GM12878 (cell line): ENCODE results near the gene ITPRIPL2. TPM values are rescaled to one million over a fixed set of nuclear protein-coding genes. Genes with fewer than 3 reads are reported as not detected.

ENCODE experiments used
- ATAC-seq: fragments of 200-7000 bp; cut with Tn5 transposase; 3 replicates; pipeline ENCODE4 v1.9.1; 2020; ENCODE audit warnings: mild to moderate bottlenecking, moderate library complexity
- BruUV-seq: library from RNA; stranded (reverse); fragments of 400-500 nt; replicated peaks from 2 replicates; lab custom pipeline; 2021; lab: Mats Ljungman, UMichigan
- CTCF ChIA-PET: fragments of 300-600 bp; sonication (Branson Sonifier 250); formaldehyde crosslinking; extraction: SDS; loops from one replicate; lab custom pipeline; 2021; ENCODE audit warnings: inconsistent platforms; lab: Yijun Ruan, JAX
- POLR2A ChIA-PET: fragments of 350-600 bp; formaldehyde crosslinking; extraction: SDS; loops from one replicate; lab custom pipeline; 2021; ENCODE audit warnings: inconsistent platforms; lab: Charles Lee
- RAD21 ChIA-PET: fragments of 300-600 bp; sonication (Branson Sonifier 250); formaldehyde crosslinking; loops from one replicate; lab custom pipeline; 2023; ENCODE audit warnings: antibody characterized with exemption; ENCODE audit not compliant: unreplicated experiment; lab: Charles Lee
- SMC1A ChIA-PET: fragments of 300-600 bp; sonication (Branson Sonifier 250); formaldehyde crosslinking; loops from one replicate; lab custom pipeline; 2023; ENCODE audit not compliant: unreplicated experiment, uncharacterized antibody; lab: Charles Lee
- DNase-seq: peaks from one replicate; pipeline ENCODE4 v3.0.0-alpha.2; 2011; ENCODE audit warnings: low read depth, low spot score
- FAIRE-seq: peaks from 3 replicates; lab custom pipeline; 2011; peaks lifted over from hg19 to GRCh38; lab: Jason Lieb, UNC
- H2AFZ ChIP-seq: 2 replicates; pipeline ENCODE4 v1.6.0; 2011; ENCODE audit warnings: low read depth, low read length, control low read depth; ENCODE audit not compliant: control insufficient read depth
- H3K27ac ChIP-seq: 2 replicates; pipeline ENCODE4 v1.5.1; 2011; ENCODE audit warnings: control low read depth; ENCODE audit not compliant: control insufficient read depth, insufficient read depth
- H3K27me3 ChIP-seq, 2 experiments: replicated peaks in 1 of 2; 2 replicates each; pipeline versions ENCODE4 v1.6.0 to v1.6.1; 2011; ENCODE audit warnings: low read length in 1 of 2; ENCODE audit not compliant: control insufficient read depth in 2 of 2, insufficient read depth in 2 of 2
- H3K36me3 ChIP-seq, 2 experiments: 2 replicates each; pipeline ENCODE4 v1.5.1; 2011; ENCODE audit warnings: low read length in 1 of 2; ENCODE audit not compliant: control insufficient read depth in 2 of 2, insufficient read depth in 2 of 2
- H3K4me1 ChIP-seq: 2 replicates; pipeline ENCODE4 v1.6.1; 2011; ENCODE audit warnings: mild to moderate bottlenecking, low read length, moderate library complexity, mixed read lengths; ENCODE audit not compliant: control insufficient read depth, insufficient read depth
- H3K4me2 ChIP-seq: 2 replicates; pipeline ENCODE4 v1.6.0; 2011; ENCODE audit warnings: control low read depth; ENCODE audit not compliant: control insufficient read depth, insufficient read depth
- H3K4me3 ChIP-seq: fragments of 200-600 bp; sonication (generic); 2 replicates; pipeline ENCODE4 v1.5.1; 2016
- H3K79me2 ChIP-seq: 2 replicates; pipeline ENCODE4 v1.6.0; 2011; ENCODE audit warnings: low read length; ENCODE audit not compliant: control insufficient read depth, insufficient read depth
- H3K9ac ChIP-seq: 2 replicates; pipeline ENCODE4 v1.8.0; 2011; ENCODE audit warnings: low read length, control low read depth, mixed read lengths; ENCODE audit not compliant: control insufficient read depth, insufficient read depth
- H3K9me3 ChIP-seq: replicated peaks from 3 replicates; pipeline ENCODE4 v1.5.1; 2011; ENCODE audit warnings: mild to moderate bottlenecking, low read length; ENCODE audit not compliant: control insufficient read depth, insufficient read depth
- H4K20me1 ChIP-seq: 2 replicates; pipeline ENCODE4 v1.6.0; 2011; ENCODE audit not compliant: control insufficient read depth, insufficient read depth
- NKRF ChIP-seq: fragments of 450-650 bp; conservative IDR thresholded peaks from 2 replicates; pipeline ENCODE4 v1.6.1; 2017; ENCODE audit warnings: mild to moderate bottlenecking, moderate library complexity
- SIX5 ChIP-seq: IDR thresholded peaks from 2 replicates; pipeline ENCODE4 v1.6.1; 2011; ENCODE audit warnings: mild to moderate bottlenecking, low read depth, low read length, moderate library complexity; ENCODE audit not compliant: severe bottlenecking
- ZBTB33 ChIP-seq: fragments of 450-650 bp; IDR thresholded peaks from 2 replicates; pipeline ENCODE4 v1.6.1; 2017; ENCODE audit warnings: mild to moderate bottlenecking
- ZNF384 ChIP-seq: IDR thresholded peaks from 2 replicates; pipeline ENCODE4 v1.6.1; 2012; ENCODE audit warnings: low read depth, mild to moderate bottlenecking, low read length, improper control_type of control experiment, borderline replicate concordance
- WGBS: methylation state at CpG from one replicate; pipeline ENCODE4 v1.1.6; 2016; ENCODE audit warnings: low lambda C conversion rate; ENCODE audit not compliant: insufficient replicate concordance, insufficient coverage; ENCODE audit errors: missing lambda C conversion rate; 5-methylcytosine and 5-hydroxymethylcytosine counted together
- in situ Hi-C: fragments of 300-500 bp; cut with MboI; formaldehyde crosslinking; loops from 9 replicates; pipeline ENCODE4 v1.14.3; 2018; ENCODE audit warnings: mixed read lengths
- intact Hi-C: fragments of 100-400 bp; cut with micrococcal nuclease; formaldehyde crosslinking; loops from one replicate; pipeline ENCODE4 v1.14.2; 2022; ENCODE audit not compliant: unreplicated experiment
- polyA plus RNA-seq, 11 experiments: library from polyadenylated mRNA; depleted of rRNA in 4 of 11; unstranded in 6 of 11; stranded (reverse) in 5 of 11; fragments of >200 nt; fragmentation: Nextera tagmentation in 4 of 11; fragmentation: Illumina TruSeq in 1 of 11; extraction: Ambion mirVana in 4 of 11; extraction: Trizol in 1 of 11; gene quantifications; 1 replicate in 1 of 11; 2 replicates in 10 of 11; pipeline versions ENCODE4 v1.2.1 to v1.2.3, GENCODE V29; 2011 to 2016; ENCODE audit warnings: inconsistent platforms in 2 of 11, missing spikeins in 2 of 11, low read depth in 1 of 11
- total RNA-seq, 4 experiments: library from RNA; depleted of rRNA in 3 of 4; stranded (reverse); fragments of >200 nt in 3 of 4; fragmentation: Illumina TruSeq in 1 of 4; extraction: Trizol in 1 of 4; gene quantifications; 2 replicates each; pipeline versions ENCODE4 v1.2.1 to v1.2.3, GENCODE V29; 2013 to 2021
- TF ChIP-seq, protein P1 (sequence below): fragments of 450-650 bp; IDR thresholded peaks from 2 replicates; pipeline ENCODE4 v1.6.1; 2017; ENCODE audit warnings: borderline replicate concordance
- TF ChIP-seq, protein P2 (sequence below): IDR thresholded peaks from 2 replicates; pipeline ENCODE4 v1.6.1; 2012; ENCODE audit warnings: low read depth, low read length, improper control_type of control experiment

ITPRIPL2 gene
- total and polyA plus RNA-seq, 10 of the 15 experiments (the other 5 are each of a cell fraction or from before 2014, with no cell fraction given) = 0.48 to 14.3 (median 3.5) TPM

GRCh38 chr16:19153876-19154275 lies 40.1 kb downstream of the ITPRIPL2 start (continued):
- TF ChIP-seq NKRF = no peak

GRCh38 chr16:19162085-19162484 lies 48.3 kb downstream of the ITPRIPL2 start:
- no peak overlapping the region for H3K4me2 ChIP-seq
- FAIRE-seq = no peak
- H3K4me3 ChIP-seq = no peak overlapping the region
- SMC1A ChIA-PET = interaction anchor here (0.9 kb wide), 1 partner anchor 44 kb away, joined by 3 read pairs; no protein-coding TSS in a partner anchor
- no peaks in the 10 kb centered on the region for H3K79me2 ChIP-seq
- no peak for ATAC-seq
- WGBS = 48% methylated on average over 4 of the region's 4 CpGs
- RAD21 ChIA-PET = no interaction called here
- no peaks in the 10 kb centered on the region for H3K36me3 ChIP-seq
- H3K9me3 ChIP-seq = no peaks in the 10 kb centered on the region
- H3K9ac ChIP-seq = no peak overlapping the region
- no peaks in the 10 kb centered on the region for H3K27me3 ChIP-seq
- H3K4me1 ChIP-seq = no peaks in the 10 kb centered on the region
- TF ChIP-seq ZNF384 (no peak), SIX5 (no peak), ZBTB33 (no peak)
- TF ChIP-seq, protein P1, sequence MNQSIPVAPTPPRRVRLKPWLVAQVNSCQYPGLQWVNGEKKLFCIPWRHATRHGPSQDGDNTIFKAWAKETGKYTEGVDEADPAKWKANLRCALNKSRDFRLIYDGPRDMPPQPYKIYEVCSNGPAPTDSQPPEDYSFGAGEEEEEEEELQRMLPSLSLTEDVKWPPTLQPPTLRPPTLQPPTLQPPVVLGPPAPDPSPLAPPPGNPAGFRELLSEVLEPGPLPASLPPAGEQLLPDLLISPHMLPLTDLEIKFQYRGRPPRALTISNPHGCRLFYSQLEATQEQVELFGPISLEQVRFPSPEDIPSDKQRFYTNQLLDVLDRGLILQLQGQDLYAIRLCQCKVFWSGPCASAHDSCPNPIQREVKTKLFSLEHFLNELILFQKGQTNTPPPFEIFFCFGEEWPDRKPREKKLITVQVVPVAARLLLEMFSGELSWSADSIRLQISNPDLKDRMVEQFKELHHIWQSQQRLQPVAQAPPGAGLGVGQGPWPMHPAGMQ = no peak
- TF ChIP-seq, protein P2, sequence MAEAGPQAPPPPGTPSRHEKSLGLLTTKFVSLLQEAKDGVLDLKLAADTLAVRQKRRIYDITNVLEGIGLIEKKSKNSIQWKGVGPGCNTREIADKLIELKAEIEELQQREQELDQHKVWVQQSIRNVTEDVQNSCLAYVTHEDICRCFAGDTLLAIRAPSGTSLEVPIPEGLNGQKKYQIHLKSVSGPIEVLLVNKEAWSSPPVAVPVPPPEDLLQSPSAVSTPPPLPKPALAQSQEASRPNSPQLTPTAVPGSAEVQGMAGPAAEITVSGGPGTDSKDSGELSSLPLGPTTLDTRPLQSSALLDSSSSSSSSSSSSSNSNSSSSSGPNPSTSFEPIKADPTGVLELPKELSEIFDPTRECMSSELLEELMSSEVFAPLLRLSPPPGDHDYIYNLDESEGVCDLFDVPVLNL = no peak
- H4K20me1 ChIP-seq = no peaks in the 10 kb centered on the region
- CTCF ChIA-PET = no interaction called here
- BruUV-seq = no TSS peak
- H3K27ac ChIP-seq = no peak overlapping the region
- DNase-seq = no peak
- intact Hi-C loops (loop anchor here (10.0 kb wide), 1 partner anchor 343 kb away; no protein-coding TSS in a partner anchor), in situ Hi-C loops (loop anchor here (5.0 kb wide), 2 partner anchors 70 to 215 kb away; no protein-coding TSS in a partner anchor)
- POLR2A ChIA-PET = no interaction called here
- no peak overlapping the region for H2AFZ ChIP-seq
